ENCODE measurements around the gene ADAM22. TPM values are rescaled to one million over a fixed set of nuclear protein-coding genes. Genes with fewer than 3 reads are reported as not detected.
A peak's percentile ranks its signal among the peaks of the same experiment; 100 is the strongest.

The ADAM22 gene
- total and polyA plus RNA-seq, 2 of the 4 experiments (the other 2 are of a cell fraction): 0.03 to 0.18 TPM

DNA sequence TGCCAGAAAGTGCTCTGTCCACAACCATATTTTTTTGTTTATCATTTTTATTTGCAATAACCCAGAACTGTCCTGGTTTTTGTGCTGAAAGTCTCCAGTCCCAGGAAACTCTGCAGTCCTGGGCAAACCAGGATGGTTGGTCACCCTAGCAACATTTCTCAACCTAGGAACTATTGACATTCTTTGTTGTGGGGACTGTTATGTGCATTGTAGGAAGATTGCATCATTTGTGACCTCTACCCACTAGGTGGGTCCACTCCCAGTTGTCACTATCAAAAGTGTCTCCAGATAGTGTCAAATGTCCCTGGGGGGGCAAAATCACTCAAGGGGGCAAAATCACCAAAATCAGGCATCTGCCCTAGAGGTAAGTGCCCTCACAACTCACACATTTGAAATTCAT is 299.8 kb downstream of the ADAM22 start:
- Histone ChIP-seq H3K36me3 (ENCODE audit: control insufficient read depth, insufficient read depth, low read length) (no peaks in the 10 kb centered on the region), H3K9ac (ENCODE audit: low read depth, low read length) (no peak overlapping the region), H3K56ac (ENCODE audit: extremely low read depth, insufficient read depth, low read length) (no peak overlapping the region), H3K4me1 (ENCODE audit: control insufficient read depth, insufficient read depth, low read length) (no peaks in the 10 kb centered on the region), H2AK9ac (replicated peaks; ENCODE audit: low read depth, low read length, poor library complexity) (no peak overlapping the region), H3K27ac (ENCODE audit: insufficient read depth, low read length) (no peak overlapping the region), H3K9me3 (ENCODE audit: control insufficient read depth, insufficient read depth, low read length) (no peaks in the 10 kb centered on the region), H4K20me1 (ENCODE audit: insufficient read depth, low read length) (no peaks in the 10 kb centered on the region), H4K5ac (ENCODE audit: low read depth, low read length) (no peak overlapping the region), H3K9me1 (ENCODE audit: insufficient read depth, low read length) (no peaks in the 10 kb centered on the region), H3K23ac (ENCODE audit: low read depth, low read length) (no peak overlapping the region), H4K91ac (ENCODE audit: insufficient read depth, low read depth, low read length) (no peak overlapping the region), H2BK15ac (ENCODE audit: low read depth, low read length) (no peak overlapping the region), H3K4me3 (ENCODE audit: insufficient read depth, low read depth, low read length) (no peak overlapping the region), H4K8ac (ENCODE audit: low read depth in 2 of 2, low read length in 2 of 2) (no peak overlapping the region), H2AFZ (replicated peaks; ENCODE audit: low read length, poor library complexity) (no peak overlapping the region), H3K18ac (ENCODE audit: low read depth, low read length) (no peak overlapping the region), H3K79me1 (ENCODE audit: low read depth in 1 of 2, low read length in 2 of 2) (no peaks in the 10 kb centered on the region), H2BK5ac (ENCODE audit: low read depth, low read length, poor library complexity, severe bottlenecking) (no peak overlapping the region), H2BK120ac (ENCODE audit: low read depth, low read length) (no peak overlapping the region), H3K4ac (ENCODE audit: low read depth, low read length) (no peak overlapping the region), H3K27me3 (ENCODE audit: control insufficient read depth, insufficient read depth, low read length) (no peaks in the 10 kb centered on the region), H3K14ac (replicated peaks; ENCODE audit: low read depth, low read length) (no peak overlapping the region), H2AK5ac (ENCODE audit: low read depth, low read length) (no peak overlapping the region), H3K4me2 (ENCODE audit: low read depth, low read length) (no peak overlapping the region), H2BK20ac (ENCODE audit: low read depth, low read length) (no peak overlapping the region)
- ATAC-seq (ENCODE audit: low read depth): no peak
- POLR2A ChIA-PET (ENCODE audit: unreplicated experiment): no interaction called here
- in situ Hi-C loops (cut with MboI; ENCODE audit: low sequenced_read_pairs) (no loop called here), dilution Hi-C loops (cut with HindIII; ENCODE audit: low sequenced_read_pairs, unreplicated experiment) (no loop called here), intact Hi-C loops (cut with micrococcal nuclease) (no loop called here)
- CTCF ChIA-PET: no interaction called here
- TF ChIP-seq, protein P1, sequence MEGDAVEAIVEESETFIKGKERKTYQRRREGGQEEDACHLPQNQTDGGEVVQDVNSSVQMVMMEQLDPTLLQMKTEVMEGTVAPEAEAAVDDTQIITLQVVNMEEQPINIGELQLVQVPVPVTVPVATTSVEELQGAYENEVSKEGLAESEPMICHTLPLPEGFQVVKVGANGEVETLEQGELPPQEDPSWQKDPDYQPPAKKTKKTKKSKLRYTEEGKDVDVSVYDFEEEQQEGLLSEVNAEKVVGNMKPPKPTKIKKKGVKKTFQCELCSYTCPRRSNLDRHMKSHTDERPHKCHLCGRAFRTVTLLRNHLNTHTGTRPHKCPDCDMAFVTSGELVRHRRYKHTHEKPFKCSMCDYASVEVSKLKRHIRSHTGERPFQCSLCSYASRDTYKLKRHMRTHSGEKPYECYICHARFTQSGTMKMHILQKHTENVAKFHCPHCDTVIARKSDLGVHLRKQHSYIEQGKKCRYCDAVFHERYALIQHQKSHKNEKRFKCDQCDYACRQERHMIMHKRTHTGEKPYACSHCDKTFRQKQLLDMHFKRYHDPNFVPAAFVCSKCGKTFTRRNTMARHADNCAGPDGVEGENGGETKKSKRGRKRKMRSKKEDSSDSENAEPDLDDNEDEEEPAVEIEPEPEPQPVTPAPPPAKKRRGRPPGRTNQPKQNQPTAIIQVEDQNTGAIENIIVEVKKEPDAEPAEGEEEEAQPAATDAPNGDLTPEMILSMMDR (conservative IDR thresholded peaks at IDR 0.05; ENCODE audit: low read depth, low read length): no peak
- TF ChIP-seq CEBPB (IDR thresholded peaks at IDR 0.05; ENCODE audit: low read depth, low read length): peak; percentile 33; the same call in 1 of the 2 replicates
- BruUV-seq (replicated peaks): no TSS peak
- DNase-seq: no peak

Measured in IMR-90 (cell line).